Measurements from ENCODE around the gene CAPN10. TPM values are rescaled to one million over a fixed set of nuclear protein-coding genes. Genes with fewer than 3 reads are reported as not detected.

CAPN10 gene
- total and polyA plus RNA-seq, 4 donors: 28.2 to 42.9 (median 33.5) TPM

DNA sequence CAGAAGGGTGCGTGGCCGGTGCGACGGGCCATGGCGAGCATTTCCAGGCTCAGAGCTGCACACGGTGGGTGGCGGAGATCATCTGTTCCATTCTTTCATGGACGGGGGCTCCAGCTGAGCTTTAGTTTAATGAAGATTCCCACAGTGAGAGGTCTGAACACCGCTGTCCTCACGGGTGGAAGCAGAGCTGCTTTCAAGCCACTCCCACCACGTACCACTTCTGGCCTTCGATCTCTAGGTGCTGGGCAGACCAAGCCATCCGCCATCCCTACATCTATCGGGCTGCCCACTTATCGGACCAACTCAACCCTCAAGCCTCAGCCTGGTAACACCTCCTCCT lies 57.2 kb downstream of the CAPN10 start:
- Histone ChIP-seq H3K27me3 (ENCODE audit: control insufficient read depth in 3 of 3, insufficient read depth in 3 of 3, low read length in 2 of 3) (peaks cover 0 to 8% (median 8%) of the 10 kb centered on the region in 3 donors), H3K9ac (ENCODE audit: insufficient read depth in 1 of 2, low read length in 2 of 2) (no peak overlapping the region), H3K4me1 (ENCODE audit: control insufficient read depth in 5 of 5, insufficient read depth in 5 of 5, low read length in 5 of 5) (no peaks in the 10 kb centered on the region), H3K36me3 (ENCODE audit: control insufficient read depth in 4 of 4, insufficient read depth in 4 of 4, low read length in 4 of 4) (no peaks in the 10 kb centered on the region), H3K9me3 (ENCODE audit: control insufficient read depth in 4 of 4, insufficient read depth in 3 of 4, low read length in 3 of 4) (peaks cover 0 to 7% (median 0%) of the 10 kb centered on the region in 4 donors), H3K4me3 (no peak overlapping the region), H3K27ac (ENCODE audit: low read depth in 1 of 2, low read length in 1 of 2) (no peak overlapping the region)
- TF ChIP-seq, protein P1, sequence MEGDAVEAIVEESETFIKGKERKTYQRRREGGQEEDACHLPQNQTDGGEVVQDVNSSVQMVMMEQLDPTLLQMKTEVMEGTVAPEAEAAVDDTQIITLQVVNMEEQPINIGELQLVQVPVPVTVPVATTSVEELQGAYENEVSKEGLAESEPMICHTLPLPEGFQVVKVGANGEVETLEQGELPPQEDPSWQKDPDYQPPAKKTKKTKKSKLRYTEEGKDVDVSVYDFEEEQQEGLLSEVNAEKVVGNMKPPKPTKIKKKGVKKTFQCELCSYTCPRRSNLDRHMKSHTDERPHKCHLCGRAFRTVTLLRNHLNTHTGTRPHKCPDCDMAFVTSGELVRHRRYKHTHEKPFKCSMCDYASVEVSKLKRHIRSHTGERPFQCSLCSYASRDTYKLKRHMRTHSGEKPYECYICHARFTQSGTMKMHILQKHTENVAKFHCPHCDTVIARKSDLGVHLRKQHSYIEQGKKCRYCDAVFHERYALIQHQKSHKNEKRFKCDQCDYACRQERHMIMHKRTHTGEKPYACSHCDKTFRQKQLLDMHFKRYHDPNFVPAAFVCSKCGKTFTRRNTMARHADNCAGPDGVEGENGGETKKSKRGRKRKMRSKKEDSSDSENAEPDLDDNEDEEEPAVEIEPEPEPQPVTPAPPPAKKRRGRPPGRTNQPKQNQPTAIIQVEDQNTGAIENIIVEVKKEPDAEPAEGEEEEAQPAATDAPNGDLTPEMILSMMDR (IDR thresholded peaks at IDR 0.05; ENCODE audit: control extremely low read depth, extremely low read depth): no peak
- no peak for ATAC-seq (ENCODE audit: insufficient read depth, low FRiP score)
- WGBS, 2 donors: 85 to 90% methylated on average over 15 of the region's 15 CpGs
- DNase-seq: no peak

DNA sequence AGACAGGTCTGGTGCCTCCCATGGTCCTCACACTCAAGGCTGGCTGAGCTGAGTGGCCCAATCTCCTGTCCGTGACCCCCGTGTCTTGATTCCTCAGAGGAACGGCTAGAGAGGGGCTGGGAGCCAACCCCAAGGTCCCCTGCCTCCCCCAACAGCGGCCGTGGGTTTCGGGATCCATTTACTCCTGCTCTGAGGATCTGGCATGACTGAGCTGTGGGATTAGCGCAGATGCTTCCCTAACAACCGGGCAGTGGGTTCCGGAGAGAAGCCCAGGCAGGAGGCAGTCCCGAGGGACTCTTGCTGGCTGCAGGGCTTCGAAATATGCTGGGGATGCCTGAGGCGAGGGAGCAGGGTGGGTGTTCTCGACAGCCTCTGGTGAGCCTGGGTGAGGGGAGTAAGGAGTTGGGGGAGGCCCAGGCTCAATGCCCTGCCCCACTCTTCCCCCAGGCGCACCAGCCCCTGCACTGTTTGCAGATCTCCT lies 57.7 kb downstream of the CAPN10 start:
- DNase-seq: no peak
- H3K4me3 ChIP-seq: no peak overlapping the region
- no peak overlapping the region for H3K9ac ChIP-seq (ENCODE audit: insufficient read depth in 1 of 2, low read length in 2 of 2)
- H3K4me1 ChIP-seq (ENCODE audit: control insufficient read depth in 5 of 5, insufficient read depth in 5 of 5, low read length in 5 of 5): no peaks in the 10 kb centered on the region
- H3K36me3 ChIP-seq (ENCODE audit: control insufficient read depth in 4 of 4, insufficient read depth in 4 of 4, low read length in 4 of 4): no peaks in the 10 kb centered on the region
- no peak overlapping the region for H3K27ac ChIP-seq (ENCODE audit: low read depth in 1 of 2, low read length in 1 of 2)
- H3K9me3 ChIP-seq (ENCODE audit: control insufficient read depth in 4 of 4, insufficient read depth in 3 of 4, low read length in 3 of 4): peaks cover 0 to 7% (median 0%) of the 10 kb centered on the region in 4 donors
- no peak for ATAC-seq (ENCODE audit: insufficient read depth, low FRiP score)
- TF ChIP-seq, protein P1 (IDR thresholded peaks at IDR 0.05; ENCODE audit: control extremely low read depth, extremely low read depth): no peak
- WGBS, 2 donors: 68 to 89% methylated on average over 10 to 14 of the region's 14 CpGs
- peaks cover 0 to 12% (median 8%) of the 10 kb centered on the region in 3 donors for H3K27me3 ChIP-seq (ENCODE audit: control insufficient read depth in 3 of 3, insufficient read depth in 3 of 3, low read length in 2 of 3)

DNA sequence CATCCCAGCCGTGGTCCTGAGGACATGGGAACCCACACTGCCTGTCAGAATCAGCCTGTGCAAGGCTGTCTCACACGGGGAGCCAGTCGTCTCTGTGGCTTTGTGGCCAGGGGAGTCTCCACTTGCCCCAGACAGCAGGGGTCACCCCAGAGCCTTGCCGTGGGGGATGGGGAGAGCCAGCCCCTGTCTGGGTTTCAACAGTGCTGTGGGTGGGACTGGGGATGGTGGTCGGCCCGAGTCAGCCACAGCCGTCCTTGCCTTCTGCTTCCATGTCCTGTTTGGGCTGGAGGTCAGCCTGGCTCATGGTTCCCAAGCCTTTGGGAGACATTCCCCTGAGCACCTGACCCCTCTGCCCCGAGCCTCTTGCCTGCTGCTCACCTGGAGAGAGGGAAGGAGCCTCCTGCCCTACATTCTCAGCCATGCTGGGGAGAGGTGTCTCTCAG lies 58.3 kb downstream of the CAPN10 start:
- WGBS, 2 donors: 51 to 65% methylated on average over 8 of the region's 8 CpGs
- no peak overlapping the region for H3K27ac ChIP-seq (ENCODE audit: low read depth in 1 of 2, low read length in 1 of 2)
- ATAC-seq (ENCODE audit: insufficient read depth, low FRiP score) (no peak), DNase-seq (no peak)
- no peak overlapping the region for H3K4me3 ChIP-seq
- peaks cover 0 to 14% (median 8%) of the 10 kb centered on the region in 3 donors for H3K27me3 ChIP-seq (ENCODE audit: control insufficient read depth in 3 of 3, insufficient read depth in 3 of 3, low read length in 2 of 3)
- no peak overlapping the region for H3K9ac ChIP-seq (ENCODE audit: insufficient read depth in 1 of 2, low read length in 2 of 2)
- no peaks in the 10 kb centered on the region for H3K4me1 ChIP-seq (ENCODE audit: control insufficient read depth in 5 of 5, insufficient read depth in 5 of 5, low read length in 5 of 5)
- H3K9me3 ChIP-seq (ENCODE audit: control insufficient read depth in 4 of 4, insufficient read depth in 3 of 4, low read length in 3 of 4): peaks cover 0 to 7% (median 0%) of the 10 kb centered on the region in 4 donors
- H3K36me3 ChIP-seq (ENCODE audit: control insufficient read depth in 4 of 4, insufficient read depth in 4 of 4, low read length in 4 of 4): no peaks in the 10 kb centered on the region
- TF ChIP-seq, protein P1 (IDR thresholded peaks at IDR 0.05; ENCODE audit: control extremely low read depth, extremely low read depth): no peak

DNA sequence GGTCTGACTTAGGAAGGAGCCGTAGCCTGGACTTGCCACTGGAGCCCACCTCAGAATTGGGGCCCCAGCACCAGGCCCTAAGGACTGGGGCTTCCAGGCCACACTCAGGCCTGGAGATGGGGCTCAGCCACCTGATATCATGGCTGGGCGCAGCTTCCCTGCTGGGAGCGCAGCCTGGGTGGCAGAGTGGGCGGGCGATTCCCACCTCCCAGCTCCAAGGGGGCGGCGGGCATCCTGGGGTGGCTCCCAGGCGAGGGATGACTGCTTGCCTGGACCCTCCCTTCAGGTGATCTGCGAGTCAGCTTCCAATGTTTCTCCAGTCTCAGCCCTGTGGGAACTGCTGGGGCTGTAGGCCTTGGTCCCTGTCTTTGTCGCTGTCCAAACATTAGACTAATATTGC lies 58.8 kb downstream of the CAPN10 start:
- H3K4me1 ChIP-seq (ENCODE audit: control insufficient read depth in 5 of 5, insufficient read depth in 5 of 5, low read length in 5 of 5): no peaks in the 10 kb centered on the region
- WGBS, 2 donors: 91 to 93% methylated on average over 10 of the region's 10 CpGs
- H3K4me3 ChIP-seq: no peak overlapping the region
- DNase-seq (no peak), ATAC-seq (ENCODE audit: insufficient read depth, low FRiP score) (no peak)
- no peak overlapping the region for H3K9ac ChIP-seq (ENCODE audit: insufficient read depth in 1 of 2, low read length in 2 of 2)
- no peak overlapping the region for H3K27ac ChIP-seq (ENCODE audit: low read depth in 1 of 2, low read length in 1 of 2)
- H3K27me3 ChIP-seq (ENCODE audit: control insufficient read depth in 3 of 3, insufficient read depth in 3 of 3, low read length in 2 of 3): peaks cover 1 to 13% (median 8%) of the 10 kb centered on the region in 3 donors
- H3K36me3 ChIP-seq (ENCODE audit: control insufficient read depth in 4 of 4, insufficient read depth in 4 of 4, low read length in 4 of 4): no peaks in the 10 kb centered on the region
- peaks cover 0 to 7% (median 0%) of the 10 kb centered on the region in 4 donors for H3K9me3 ChIP-seq (ENCODE audit: control insufficient read depth in 4 of 4, insufficient read depth in 3 of 4, low read length in 3 of 4)
- TF ChIP-seq, protein P1 (IDR thresholded peaks at IDR 0.05; ENCODE audit: control extremely low read depth, extremely low read depth): no peak
